Stomach (tissue), 9 donors: ENCODE results near the gene SLC27A6. TPM values are rescaled to one million over a fixed set of nuclear protein-coding genes. Genes with fewer than 3 reads are reported as not detected.

Source experiments
- DNase-seq, 2 donors: peaks; one replicate each; pipeline versions ENCODE4 v3.0.0 to v3.0.0-alpha.2; 2013 to 2019
- H3K27ac ChIP-seq, 5 donors: fragments of 200-600 bp in 4 of 5; sonication (generic) in 4 of 5; one replicate each; pipeline ENCODE4 v1.5.1; 2013 to 2019; ENCODE audit warnings: mild to moderate bottlenecking in 1 of 5, moderate library complexity in 1 of 5
- H3K27me3 ChIP-seq, 3 donors: fragments of 200-600 bp; sonication (generic); one replicate each; pipeline ENCODE4 v1.5.1; 2017 to 2019; ENCODE audit warnings: mixed run types in 1 of 3
- H3K36me3 ChIP-seq, 4 donors: fragments of 200-600 bp; sonication (generic); 1 replicate in 3 of 4; 2 replicates in 1 of 4; pipeline ENCODE4 v1.5.1; 2016 to 2019
- H3K4me1 ChIP-seq, 4 donors: fragments of 200-600 bp; sonication (generic); one replicate each; pipeline ENCODE4 v1.5.1; 2016 to 2019
- H3K4me3 ChIP-seq, 4 donors: fragments of 200-600 bp; sonication (generic) in 3 of 4; one replicate each; pipeline ENCODE4 v1.5.1; 2016 to 2019; ENCODE audit warnings: mild to moderate bottlenecking in 1 of 4
- H3K9me3 ChIP-seq, 4 donors: fragments of 200-600 bp; sonication (generic); one replicate each; pipeline ENCODE4 v1.5.1; 2016 to 2019
- CTCF ChIP-seq, 7 experiments: fragments of 450-650 bp in 4 of 7; fragments of 200-600 bp in 3 of 7; sonication (generic) in 3 of 7; IDR thresholded peaks; one replicate each; pipeline ENCODE4 v1.5.1; 2016 to 2019; ENCODE audit warnings: antibody characterized with exemption in 7 of 7, control low read depth in 2 of 7, mild to moderate bottlenecking in 1 of 7
- EP300 ChIP-seq: sonication (generic); formaldehyde crosslinking; IDR thresholded peaks from one replicate; pipeline ENCODE4 v1.6.1; 2017; ENCODE audit warnings: antibody characterized with exemption
- POLR2A ChIP-seq, 4 donors: fragments of 450-650 bp; IDR thresholded peaks; one replicate each; pipeline ENCODE4 v1.6.1; 2016; ENCODE audit warnings: antibody characterized with exemption in 4 of 4, control low read depth in 2 of 4, mild to moderate bottlenecking in 1 of 4, moderate library complexity in 1 of 4
- POLR2AphosphoS5 ChIP-seq, 3 donors: sonication (generic); formaldehyde crosslinking; IDR thresholded peaks; one replicate each; pipeline ENCODE4 v1.6.1; 2016; ENCODE audit warnings: antibody characterized with exemption in 3 of 3
- WGBS, 5 donors: extraction: QIAGEN DNeasy Blood & Tissue Kit in 3 of 5; methylation state at CpG; one replicate each; pipeline versions ENCODE4 v1.1.5 to v1.1.7; 2013 to 2018; 5-methylcytosine and 5-hydroxymethylcytosine counted together
- intact Hi-C: fragments of 100-400 bp; cut with DNase I; formaldehyde crosslinking; loops from one replicate; pipeline ENCODE4 v1.15.1; 2023; ENCODE audit warnings: low total_unique reads
- polyA plus RNA-seq, 3 donors: library from polyadenylated mRNA; stranded (reverse); fragments of 200-250 nt; gene quantifications; one replicate each; pipeline ENCODE4 v1.2.3, GENCODE V29; 2013
- total RNA-seq, 5 donors: library from RNA; depleted of rRNA; stranded (reverse); fragments of >200 nt; gene quantifications; one replicate each; pipeline versions ENCODE4 v1.1.0 to v1.2.3, GENCODE V29; 2014 to 2016
- donor health status: healthy with polysubstance abuse.
- donor health status: Bipolar disorder and iron deficiency.
- donor health status: healthy.

Gene SLC27A6
- total and polyA plus RNA-seq, 8 donors, result 1.6 to 2.8 (median 2.3) TPM; not detected in 5

GRCh38 chr5:129057329-129057728 lies 92.0 kb downstream of the SLC27A6 start:
- no peak overlapping the region for H3K27ac ChIP-seq
- 83 to 91% (median 88%) methylated on average over 3 of the region's 3 CpGs for WGBS, 5 donors
- no peak for DNase-seq
- TF ChIP-seq EP300 (no peak), POLR2AphosphoS5 (IDR thresholded peaks at IDR 0.05) (no peak), POLR2A (IDR thresholded peaks at IDR 0.05) (no peak), CTCF (IDR thresholded peaks at IDR 0.05) (no peak)
- no peaks in the 10 kb centered on the region for H3K4me1 ChIP-seq
- peaks cover 0 to 3% (median 0%) of the 10 kb centered on the region in 4 donors for H3K9me3 ChIP-seq
- intact Hi-C loops, result no loop called here
- no peaks in the 10 kb centered on the region for H3K36me3 ChIP-seq
- peaks cover 0 to 3% (median 0%) of the 10 kb centered on the region in 3 donors for H3K27me3 ChIP-seq
- no peak overlapping the region for H3K4me3 ChIP-seq

GRCh38 chr5:129061849-129062248 lies 96.6 kb downstream of the SLC27A6 start:
- Histone ChIP-seq H3K36me3 (no peaks in the 10 kb centered on the region), H3K4me3 (no peak overlapping the region), H3K9me3 (peaks cover 0 to 3% (median 0%) of the 10 kb centered on the region in 4 donors), H3K27me3 (peaks cover 0 to 3% (median 0%) of the 10 kb centered on the region in 3 donors), H3K4me1 (peaks cover 0 to 13% (median 0%) of the 10 kb centered on the region in 4 donors), H3K27ac (no peak overlapping the region)
- no peak for DNase-seq
- TF ChIP-seq EP300 (no peak), POLR2AphosphoS5 (IDR thresholded peaks at IDR 0.05) (no peak), CTCF (IDR thresholded peaks at IDR 0.05) (no peak), POLR2A (IDR thresholded peaks at IDR 0.05) (no peak)
- 60 to 72% (median 64%) methylated on average over 2 of the region's 2 CpGs for WGBS, 5 donors
- intact Hi-C loops, result no loop called here

GRCh38 chr5:129063483-129064113 lies 98.3 kb downstream of the SLC27A6 start:
- H3K4me1 ChIP-seq, result peaks cover 0 to 13% (median 0%) of the 10 kb centered on the region in 4 donors
- H3K36me3 ChIP-seq, result no peaks in the 10 kb centered on the region
- intact Hi-C loops, result no loop called here
- no peaks in the 10 kb centered on the region for H3K9me3 ChIP-seq
- no peak for TF ChIP-seq EP300
- no peak for TF ChIP-seq POLR2A (IDR thresholded peaks at IDR 0.05)
- no peak overlapping the region for H3K27ac ChIP-seq
- H3K27me3 ChIP-seq, result peaks cover 0 to 3% (median 0%) of the 10 kb centered on the region in 3 donors
- no peak overlapping the region for H3K4me3 ChIP-seq
- WGBS, 5 donors, result 37 to 62% (median 52%) methylated on average over 1 of the region's 1 CpG
- DNase-seq, result peak in 1 of 2 donors; percentile 73

GRCh38 chr5:129065721-129066120 lies 100.4 kb downstream of the SLC27A6 start:
- Histone ChIP-seq H3K4me1 (peaks cover 0 to 13% (median 0%) of the 10 kb centered on the region in 4 donors), H3K4me3 (no peak overlapping the region), H3K27me3 (peaks cover 0 to 3% (median 0%) of the 10 kb centered on the region in 3 donors), H3K27ac (no peak overlapping the region), H3K36me3 (no peaks in the 10 kb centered on the region), H3K9me3 (no peaks in the 10 kb centered on the region)
- TF ChIP-seq CTCF (IDR thresholded peaks at IDR 0.05), result no peak
- no peak for TF ChIP-seq POLR2A (IDR thresholded peaks at IDR 0.05)
- no peak for TF ChIP-seq EP300
- TF ChIP-seq POLR2AphosphoS5 (IDR thresholded peaks at IDR 0.05), result no peak
- 76 to 90% (median 79%) methylated on average over 2 of the region's 2 CpGs for WGBS, 5 donors
- intact Hi-C loops, result no loop called here
- DNase-seq, result no peak

GRCh38 chr5:129067745-129068144 lies 102.5 kb downstream of the SLC27A6 start:
- Histone ChIP-seq H3K27ac (no peak overlapping the region), H3K36me3 (no peaks in the 10 kb centered on the region), H3K4me3 (no peak overlapping the region), H3K9me3 (no peaks in the 10 kb centered on the region), H3K4me1 (peaks cover 0 to 13% (median 0%) of the 10 kb centered on the region in 4 donors), H3K27me3 (no peaks in the 10 kb centered on the region)
- no peak for TF ChIP-seq POLR2A (IDR thresholded peaks at IDR 0.05)
- TF ChIP-seq EP300, result no peak
- TF ChIP-seq CTCF (IDR thresholded peaks at IDR 0.05), result no peak
- no peak for TF ChIP-seq POLR2AphosphoS5 (IDR thresholded peaks at IDR 0.05)
- intact Hi-C loops, result no loop called here
- DNase-seq, result no peak
